K562 (cell line): Measurements from ENCODE around the gene CPNE9. TPM values are rescaled to one million over a fixed set of nuclear protein-coding genes. Genes with fewer than 3 reads are reported as not detected.

ENCODE experiments used
- PHTF2 ChIP-seq: fragments of 250-450 bp; sonication (Bioruptor Pico); IDR thresholded peaks from 2 replicates; pipeline ENCODE4 v1.5.0; 2021; ENCODE audit warnings: mild to moderate bottlenecking
- THRAP3 ChIP-seq: fragments of 450-650 bp; IDR thresholded peaks from 2 replicates; pipeline ENCODE4 v1.6.1; 2016; ENCODE audit warnings: mild to moderate bottlenecking, inconsistent platforms, borderline replicate concordance
- ZFP36 ChIP-seq: fragments of 150-350 bp; IDR thresholded peaks from 2 replicates; pipeline ENCODE4 v1.6.1; 2018; ENCODE audit warnings: low read length, low read depth; ENCODE audit not compliant: partially characterized antibody
- ZNF584 ChIP-seq: fragments of 200-800 bp; sonication (Bioruptor generic); IDR thresholded peaks from 2 replicates; pipeline ENCODE4 v1.6.1; 2016; ENCODE audit warnings: low read depth, mild to moderate bottlenecking, missing genetic modification characterization, missing compliant biosample characterization
- polyA plus RNA-seq, 8 experiments: library from polyadenylated mRNA; depleted of rRNA in 4 of 8; stranded (reverse) in 5 of 8; unstranded in 3 of 8; fragments of >200 nt; fragmentation: Nextera tagmentation in 2 of 8; fragmentation: Illumina TruSeq in 1 of 8; extraction: Ambion mirVana in 2 of 8; extraction: Trizol in 1 of 8; gene quantifications; 2 replicates each; pipeline versions ENCODE4 v1.2.1 to v1.2.3, GENCODE V29; 2011 to 2014; ENCODE audit warnings: inconsistent platforms in 1 of 8, missing spikeins in 1 of 8
- total RNA-seq, 7 experiments: library from RNA; depleted of rRNA in 6 of 7; stranded (reverse); fragments of >200 nt in 6 of 7; fragmentation: Illumina TruSeq in 2 of 7; extraction: Trizol in 2 of 7; gene quantifications; 2 replicates each; pipeline versions ENCODE4 v1.2.1 to v1.2.3, GENCODE V29; 2011 to 2021; ENCODE audit warnings: low replicate concordance in 1 of 7
- TF ChIP-seq, protein P1 (sequence below), 2 experiments: fragments of 250-450 bp in 1 of 2; fragments of 450-650 bp in 1 of 2; sonication (Bioruptor Pico) in 1 of 2; IDR thresholded peaks; 2 replicates each; pipeline versions ENCODE4 v1.6.1 to v1.8.0; 2016 to 2021; ENCODE audit warnings: mild to moderate bottlenecking in 2 of 2, moderate library complexity in 2 of 2, missing compliant biosample characterization in 1 of 2, missing genetic modification characterization in 1 of 2
- TF ChIP-seq, protein P2 (sequence below): sonication (generic); formaldehyde crosslinking; IDR thresholded peaks from 2 replicates; pipeline ENCODE4 v1.8.0; 2022; ENCODE audit warnings: mild to moderate bottlenecking, missing genetic modification reagents
- TF ChIP-seq, protein P3 (sequence below): fragments of 450-650 bp; formaldehyde crosslinking; IDR thresholded peaks from 2 replicates; pipeline ENCODE4 v1.4.0; 2020; ENCODE audit warnings: mild to moderate bottlenecking, moderate library complexity
- TF ChIP-seq, protein P4 (sequence below): fragments of 450-650 bp; IDR thresholded peaks from 2 replicates; pipeline ENCODE4 v1.6.1; 2017; ENCODE audit warnings: antibody characterized with exemption

The CPNE9 gene
- total and polyA plus RNA-seq, 9 of the 15 experiments (the other 6 are each of a cell fraction or from before 2014, with no cell fraction given) = 0.22 to 0.56 (median 0.29) TPM; not detected in 3

DNA sequence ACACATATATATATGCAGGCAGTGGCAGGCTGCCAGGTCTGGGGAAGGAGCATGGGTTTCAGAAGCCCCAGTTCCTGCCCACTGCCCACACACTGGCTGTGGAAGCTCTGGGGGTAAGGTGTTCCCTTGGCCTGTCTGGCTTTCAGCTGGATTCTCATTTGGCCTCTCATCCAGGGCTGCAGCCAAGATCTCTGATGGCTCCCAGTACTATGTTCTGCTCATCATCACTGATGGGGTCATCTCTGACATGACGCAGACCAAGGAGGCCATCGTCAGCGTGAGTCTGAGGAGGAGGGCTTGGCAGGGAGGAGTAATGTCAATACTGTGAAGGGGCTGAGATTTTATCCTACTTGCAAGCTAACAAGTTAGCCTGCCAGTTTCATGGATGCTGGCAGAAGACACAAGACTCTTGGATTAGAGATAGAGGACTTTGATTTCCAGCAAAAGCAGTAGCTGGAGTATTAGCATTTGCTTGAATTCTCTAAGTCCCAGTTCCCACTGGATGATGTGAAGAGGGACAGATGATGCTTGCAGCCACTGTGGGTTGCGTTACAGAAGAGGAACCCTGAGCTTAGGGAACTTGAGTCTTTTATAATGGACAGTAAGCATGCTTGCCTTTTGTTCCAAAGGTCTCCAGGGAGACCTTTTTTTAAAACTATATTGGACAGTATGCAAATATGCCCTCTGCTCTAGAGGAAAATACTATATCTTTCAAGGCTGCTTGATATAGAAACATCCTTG, 22.3 kb downstream of the CPNE9 start (continued):
- TF ChIP-seq, protein P1, sequence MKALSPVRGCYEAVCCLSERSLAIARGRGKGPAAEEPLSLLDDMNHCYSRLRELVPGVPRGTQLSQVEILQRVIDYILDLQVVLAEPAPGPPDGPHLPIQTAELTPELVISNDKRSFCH (CRISPR knock-in tag; IDR thresholded peaks at IDR 0.05) = no peak
- TF ChIP-seq, protein P1 (tag; IDR thresholded peaks at IDR 0.05) = no peak
- TF ChIP-seq, protein P2, sequence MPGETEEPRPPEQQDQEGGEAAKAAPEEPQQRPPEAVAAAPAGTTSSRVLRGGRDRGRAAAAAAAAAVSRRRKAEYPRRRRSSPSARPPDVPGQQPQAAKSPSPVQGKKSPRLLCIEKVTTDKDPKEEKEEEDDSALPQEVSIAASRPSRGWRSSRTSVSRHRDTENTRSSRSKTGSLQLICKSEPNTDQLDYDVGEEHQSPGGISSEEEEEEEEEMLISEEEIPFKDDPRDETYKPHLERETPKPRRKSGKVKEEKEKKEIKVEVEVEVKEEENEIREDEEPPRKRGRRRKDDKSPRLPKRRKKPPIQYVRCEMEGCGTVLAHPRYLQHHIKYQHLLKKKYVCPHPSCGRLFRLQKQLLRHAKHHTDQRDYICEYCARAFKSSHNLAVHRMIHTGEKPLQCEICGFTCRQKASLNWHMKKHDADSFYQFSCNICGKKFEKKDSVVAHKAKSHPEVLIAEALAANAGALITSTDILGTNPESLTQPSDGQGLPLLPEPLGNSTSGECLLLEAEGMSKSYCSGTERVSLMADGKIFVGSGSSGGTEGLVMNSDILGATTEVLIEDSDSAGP (CRISPR knock-in tag) = no peak
- no peak for TF ChIP-seq THRAP3
- TF ChIP-seq, protein P3, sequence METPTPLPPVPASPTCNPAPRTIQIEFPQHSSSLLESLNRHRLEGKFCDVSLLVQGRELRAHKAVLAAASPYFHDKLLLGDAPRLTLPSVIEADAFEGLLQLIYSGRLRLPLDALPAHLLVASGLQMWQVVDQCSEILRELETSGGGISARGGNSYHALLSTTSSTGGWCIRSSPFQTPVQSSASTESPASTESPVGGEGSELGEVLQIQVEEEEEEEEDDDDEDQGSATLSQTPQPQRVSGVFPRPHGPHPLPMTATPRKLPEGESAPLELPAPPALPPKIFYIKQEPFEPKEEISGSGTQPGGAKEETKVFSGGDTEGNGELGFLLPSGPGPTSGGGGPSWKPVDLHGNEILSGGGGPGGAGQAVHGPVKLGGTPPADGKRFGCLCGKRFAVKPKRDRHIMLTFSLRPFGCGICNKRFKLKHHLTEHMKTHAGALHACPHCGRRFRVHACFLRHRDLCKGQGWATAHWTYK (CRISPR knock-in tag) = no peak
- no peak for TF ChIP-seq ZNF584 (CRISPR knock-in tag)
- no peak for TF ChIP-seq ZFP36
- TF ChIP-seq, protein P4, sequence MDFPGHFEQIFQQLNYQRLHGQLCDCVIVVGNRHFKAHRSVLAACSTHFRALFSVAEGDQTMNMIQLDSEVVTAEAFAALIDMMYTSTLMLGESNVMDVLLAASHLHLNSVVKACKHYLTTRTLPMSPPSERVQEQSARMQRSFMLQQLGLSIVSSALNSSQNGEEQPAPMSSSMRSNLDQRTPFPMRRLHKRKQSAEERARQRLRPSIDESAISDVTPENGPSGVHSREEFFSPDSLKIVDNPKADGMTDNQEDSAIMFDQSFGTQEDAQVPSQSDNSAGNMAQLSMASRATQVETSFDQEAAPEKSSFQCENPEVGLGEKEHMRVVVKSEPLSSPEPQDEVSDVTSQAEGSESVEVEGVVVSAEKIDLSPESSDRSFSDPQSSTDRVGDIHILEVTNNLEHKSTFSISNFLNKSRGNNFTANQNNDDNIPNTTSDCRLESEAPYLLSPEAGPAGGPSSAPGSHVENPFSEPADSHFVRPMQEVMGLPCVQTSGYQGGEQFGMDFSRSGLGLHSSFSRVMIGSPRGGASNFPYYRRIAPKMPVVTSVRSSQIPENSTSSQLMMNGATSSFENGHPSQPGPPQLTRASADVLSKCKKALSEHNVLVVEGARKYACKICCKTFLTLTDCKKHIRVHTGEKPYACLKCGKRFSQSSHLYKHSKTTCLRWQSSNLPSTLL = no peak
- TF ChIP-seq PHTF2 (CRISPR knock-in tag) = no peak
